Smooth muscle cell (in vitro differentiated cells): Measurements from ENCODE around the gene NTN1. TPM values are rescaled to one million over a fixed set of nuclear protein-coding genes. Genes with fewer than 3 reads are reported as not detected.

ENCODE experiments used
- DNase-seq: peaks from one replicate; lab custom pipeline; 2025; ENCODE audit not compliant: unreplicated experiment; lab: John Stamatoyannopoulos, UW
- H2AFZ ChIP-seq: fragments of 200-600 bp; sonication (generic); 2 replicates; pipeline ENCODE4 v1.6.0; 2016; ENCODE audit warnings: antibody characterized with exemption, low read depth, mild to moderate bottlenecking
- H3F3A ChIP-seq: fragments of 200-600 bp; sonication (generic); 2 replicates; pipeline ENCODE4 v1.6.0; 2017; ENCODE audit warnings: antibody characterized with exemption, low read depth
- H3K27ac ChIP-seq: fragments of 200-600 bp; sonication (generic); 2 replicates; pipeline ENCODE4 v1.5.1; 2016; ENCODE audit warnings: low read depth, mild to moderate bottlenecking
- H3K27me3 ChIP-seq: fragments of 200-600 bp; sonication (generic); 2 replicates; pipeline ENCODE4 v1.6.1; 2016; ENCODE audit warnings: low read depth, mild to moderate bottlenecking
- H3K36me3 ChIP-seq: fragments of 200-600 bp; sonication (generic); 2 replicates; pipeline ENCODE4 v1.5.1; 2016; ENCODE audit warnings: low read depth
- H3K4me1 ChIP-seq: fragments of 200-600 bp; sonication (generic); 2 replicates; pipeline ENCODE4 v1.5.1; 2016; ENCODE audit warnings: low read depth
- H3K4me2 ChIP-seq: fragments of 200-600 bp; sonication (generic); 2 replicates; pipeline ENCODE4 v1.6.0; 2016; ENCODE audit warnings: mild to moderate bottlenecking
- H3K4me3 ChIP-seq: fragments of 200-600 bp; sonication (generic); 2 replicates; pipeline ENCODE4 v1.5.1; 2016; ENCODE audit warnings: mild to moderate bottlenecking
- H3K79me2 ChIP-seq: fragments of 200-600 bp; sonication (generic); 2 replicates; pipeline ENCODE4 v1.6.0; 2016; ENCODE audit warnings: low read depth, mild to moderate bottlenecking
- H3K9ac ChIP-seq: fragments of 200-600 bp; sonication (generic); 2 replicates; pipeline ENCODE4 v1.6.0; 2016; ENCODE audit warnings: low read depth
- H3K9me3 ChIP-seq: fragments of 200-600 bp; sonication (generic); replicated peaks from 2 replicates; pipeline ENCODE4 v1.5.1; 2016; ENCODE audit warnings: low read depth
- H4K20me1 ChIP-seq: fragments of 200-600 bp; sonication (generic); 2 replicates; pipeline ENCODE4 v1.6.0; 2016; ENCODE audit warnings: low read depth
- CTCF ChIP-seq: fragments of 200-600 bp; sonication (generic); IDR thresholded peaks from 2 replicates; pipeline ENCODE4 v1.5.1; 2017; ENCODE audit warnings: borderline replicate concordance, mild to moderate bottlenecking, antibody characterized with exemption; ENCODE audit not compliant: insufficient read depth, poor library complexity, severe bottlenecking
- WGBS: methylation state at CpG from one replicate; pipeline ENCODE4 v1.1.7; 2016; ENCODE audit warnings: low lambda C conversion rate; 5-methylcytosine and 5-hydroxymethylcytosine counted together
- polyA plus RNA-seq: library from polyadenylated mRNA; unstranded; fragments of >200 nt; fragmentation: Nextera tagmentation; extraction: Ambion mirVana; gene quantifications from 2 replicates; pipeline ENCODE4 v1.2.1, GENCODE V29; 2016
- total RNA-seq: library from RNA; depleted of rRNA; stranded (reverse); fragments of >200 nt; gene quantifications from 2 replicates; pipeline ENCODE4 v1.2.3, GENCODE V29; 2014

Gene NTN1
- total and polyA plus RNA-seq, 2 experiments from 2014 or later = 0.07 to 0.72 TPM

- H3K27ac ChIP-seq = no peak overlapping the region
- no peaks in the 10 kb centered on the region for H4K20me1 ChIP-seq
- no peak for TF ChIP-seq CTCF
- H3K79me2 ChIP-seq = no peaks in the 10 kb centered on the region
- no peak overlapping the region for H3K4me2 ChIP-seq
- no peaks in the 10 kb centered on the region for H3F3A ChIP-seq
- no peak overlapping the region for H3K4me3 ChIP-seq
- H2AFZ ChIP-seq = no peak overlapping the region
- no peak overlapping the region for H3K9ac ChIP-seq
- H3K36me3 ChIP-seq = no peaks in the 10 kb centered on the region
- no peaks in the 10 kb centered on the region for H3K27me3 ChIP-seq
- DNase-seq = no peak
- no peaks in the 10 kb centered on the region for H3K4me1 ChIP-seq
- no peaks in the 10 kb centered on the region for H3K9me3 ChIP-seq
- WGBS = 94% methylated on average over 12 of the region's 12 CpGs
Observed at GRCh38 chr17:9251273-9251672, 230.0 kb downstream of the NTN1 start.

- H3K9ac ChIP-seq = no peak overlapping the region
- no peaks in the 10 kb centered on the region for H3K36me3 ChIP-seq
- H3K4me1 ChIP-seq = no peaks in the 10 kb centered on the region
- H4K20me1 ChIP-seq = no peaks in the 10 kb centered on the region
- no peak for TF ChIP-seq CTCF
- H3K4me2 ChIP-seq = no peak overlapping the region
- no peaks in the 10 kb centered on the region for H3K79me2 ChIP-seq
- no peak overlapping the region for H3K27ac ChIP-seq
- WGBS = 96% methylated on average over 3 of the region's 3 CpGs
- H2AFZ ChIP-seq = no peak overlapping the region
- no peak overlapping the region for H3K4me3 ChIP-seq
- no peaks in the 10 kb centered on the region for H3F3A ChIP-seq
- H3K9me3 ChIP-seq = no peaks in the 10 kb centered on the region
- no peak for DNase-seq
- no peaks in the 10 kb centered on the region for H3K27me3 ChIP-seq
Observed at GRCh38 chr17:9253308-9253707, 232.0 kb downstream of the NTN1 start.

- H3K4me3 ChIP-seq = no peak overlapping the region
- no peaks in the 10 kb centered on the region for H3F3A ChIP-seq
- WGBS = 87% methylated on average over 2 of the region's 2 CpGs
- H3K36me3 ChIP-seq = no peaks in the 10 kb centered on the region
- H4K20me1 ChIP-seq = no peaks in the 10 kb centered on the region
- H2AFZ ChIP-seq = no peak overlapping the region
- H3K9me3 ChIP-seq = no peaks in the 10 kb centered on the region
- no peak for TF ChIP-seq CTCF
- no peak overlapping the region for H3K4me2 ChIP-seq
- no peak overlapping the region for H3K9ac ChIP-seq
- no peaks in the 10 kb centered on the region for H3K4me1 ChIP-seq
- no peak for DNase-seq
- no peak overlapping the region for H3K27ac ChIP-seq
- no peaks in the 10 kb centered on the region for H3K79me2 ChIP-seq
- H3K27me3 ChIP-seq = no peaks in the 10 kb centered on the region
Observed at GRCh38 chr17:9254841-9255240, 233.5 kb downstream of the NTN1 start.

- no peak overlapping the region for H3K9ac ChIP-seq
- TF ChIP-seq CTCF = no peak
- H3K9me3 ChIP-seq = no peaks in the 10 kb centered on the region
- 89% methylated on average over 6 of the region's 6 CpGs for WGBS
- DNase-seq = no peak
- H2AFZ ChIP-seq = no peak overlapping the region
- no peak overlapping the region for H3K4me2 ChIP-seq
- no peaks in the 10 kb centered on the region for H4K20me1 ChIP-seq
- no peaks in the 10 kb centered on the region for H3K79me2 ChIP-seq
- H3K27me3 ChIP-seq = no peaks in the 10 kb centered on the region
- H3F3A ChIP-seq = no peaks in the 10 kb centered on the region
- H3K4me1 ChIP-seq = no peaks in the 10 kb centered on the region
- no peak overlapping the region for H3K27ac ChIP-seq
- no peaks in the 10 kb centered on the region for H3K36me3 ChIP-seq
- H3K4me3 ChIP-seq = no peak overlapping the region
Observed at GRCh38 chr17:9255833-9256232, 234.5 kb downstream of the NTN1 start.
